Measurements from ENCODE around the gene PSENEN.

- TF ChIP-seq POLR2AphosphoS5 (IDR thresholded peaks at IDR 0.05; ENCODE audit: borderline replicate concordance, low read depth, low read length) = no peak
- TF ChIP-seq EZH2 (IDR thresholded peaks at IDR 0.05) = no peak
These were observed 34.6 kb downstream of the PSENEN start for GRCh38 chr19:35780058-35780457.

All from SK-N-MC (cell line).